IMR-90 (cell line): ENCODE measurements around the gene SPAG9. TPM values are rescaled to one million over a fixed set of nuclear protein-coding genes. Genes with fewer than 3 reads are reported as not detected.

ENCODE experiments used
- ATAC-seq: fragments of 200-7000 bp; cut with Tn5 transposase; 2 replicates; pipeline ENCODE4 v1.9.1; 2020; ENCODE audit warnings: low read depth, mild to moderate bottlenecking, moderate library complexity
- BruUV-seq: library from RNA; stranded (reverse); fragments of 400-500 nt; replicated peaks from 2 replicates; lab custom pipeline; 2021; lab: Mats Ljungman, UMichigan
- CTCF ChIA-PET: fragments of 300-600 bp; formaldehyde crosslinking; extraction: SDS; loops from one replicate; lab custom pipeline; 2021; ENCODE audit warnings: antibody characterized with exemption; lab: Yijun Ruan, JAX
- POLR2A ChIA-PET: fragments of 300-600 bp; sonication (Branson Sonifier 250); formaldehyde crosslinking; loops from one replicate; lab custom pipeline; 2022; ENCODE audit warnings: antibody characterized with exemption; ENCODE audit not compliant: unreplicated experiment; lab: Charles Lee
- DNase-seq: peaks from one replicate; pipeline ENCODE4 v3.0.0; 2013
- H2AFZ ChIP-seq: replicated peaks from 2 replicates; pipeline ENCODE3; 2013; ENCODE audit warnings: low read length, mild to moderate bottlenecking; ENCODE audit not compliant: poor library complexity
- H2AK5ac ChIP-seq: 2 replicates; pipeline ENCODE4 v1.6.1; 2013; ENCODE audit warnings: low read depth, low read length, inconsistent platforms
- H2AK9ac ChIP-seq: replicated peaks from 2 replicates; pipeline ENCODE3; 2013; ENCODE audit warnings: mild to moderate bottlenecking, low read depth, low read length, moderate library complexity; ENCODE audit not compliant: poor library complexity
- H2BK120ac ChIP-seq: 2 replicates; pipeline ENCODE4 v1.6.1; 2013; ENCODE audit warnings: low read depth, low read length, inconsistent platforms
- H2BK15ac ChIP-seq: 3 replicates; pipeline ENCODE4 v1.6.1; 2013; ENCODE audit warnings: low read depth, low read length, inconsistent platforms
- H2BK20ac ChIP-seq: 2 replicates; pipeline ENCODE4 v1.6.1; 2013; ENCODE audit warnings: low read depth, mild to moderate bottlenecking, inconsistent platforms, low read length, moderate library complexity
- H2BK5ac ChIP-seq: 2 replicates; pipeline ENCODE4 v1.6.1; 2013; ENCODE audit warnings: mild to moderate bottlenecking, low read depth, low read length, inconsistent platforms; ENCODE audit not compliant: poor library complexity, severe bottlenecking
- H3K14ac ChIP-seq: replicated peaks from 2 replicates; pipeline ENCODE4 v1.6.1; 2013; ENCODE audit warnings: low read depth, low read length, inconsistent platforms
- H3K18ac ChIP-seq: 2 replicates; pipeline ENCODE4 v1.6.1; 2013; ENCODE audit warnings: low read depth, low read length, control low read depth
- H3K23ac ChIP-seq: 2 replicates; pipeline ENCODE4 v1.6.1; 2013; ENCODE audit warnings: low read depth, low read length, inconsistent platforms
- H3K27ac ChIP-seq: 2 replicates; pipeline ENCODE4 v1.5.1; 2013; ENCODE audit warnings: mild to moderate bottlenecking, control low read depth, low read length; ENCODE audit not compliant: insufficient read depth
- H3K27me3 ChIP-seq: 2 replicates; pipeline ENCODE4 v1.6.1; 2013; ENCODE audit warnings: low read length; ENCODE audit not compliant: control insufficient read depth, insufficient read depth
- H3K36me3 ChIP-seq: 2 replicates; pipeline ENCODE4 v1.6.1; 2013; ENCODE audit warnings: low read length, mixed read lengths; ENCODE audit not compliant: control insufficient read depth, insufficient read depth
- H3K4ac ChIP-seq: 2 replicates; pipeline ENCODE4 v1.6.1; 2013; ENCODE audit warnings: low read depth, low read length, inconsistent platforms
- H3K4me1 ChIP-seq: 2 replicates; pipeline ENCODE4 v1.6.1; 2013; ENCODE audit warnings: low read length, mixed read lengths; ENCODE audit not compliant: control insufficient read depth, insufficient read depth
- H3K4me2 ChIP-seq: 2 replicates; pipeline ENCODE4 v1.6.1; 2013; ENCODE audit warnings: low read depth, mild to moderate bottlenecking, control low read depth, low read length, moderate library complexity
- H3K4me3 ChIP-seq: 2 replicates; pipeline ENCODE4 v1.5.1; 2013; ENCODE audit warnings: low read depth, mild to moderate bottlenecking, control low read depth, low read length, moderate library complexity; ENCODE audit not compliant: insufficient read depth
- H3K56ac ChIP-seq: 2 replicates; pipeline ENCODE4 v1.6.1; 2013; ENCODE audit warnings: low read length, inconsistent platforms; ENCODE audit not compliant: insufficient read depth; ENCODE audit errors: extremely low read depth
- H3K79me1 ChIP-seq, 2 experiments: 2 replicates each; pipeline ENCODE4 v1.6.1; 2013; ENCODE audit warnings: low read length in 2 of 2, inconsistent platforms in 1 of 2, low read depth in 1 of 2
- H3K9ac ChIP-seq: 2 replicates; pipeline ENCODE4 v1.6.1; 2013; ENCODE audit warnings: low read depth, low read length, control low read depth
- H3K9me1 ChIP-seq: 2 replicates; pipeline ENCODE4 v1.6.1; 2013; ENCODE audit warnings: low read length, inconsistent platforms; ENCODE audit not compliant: insufficient read depth
- H3K9me3 ChIP-seq: 2 replicates; pipeline ENCODE4 v1.6.1; 2013; ENCODE audit warnings: low read length; ENCODE audit not compliant: control insufficient read depth, insufficient read depth
- H4K20me1 ChIP-seq: 2 replicates; pipeline ENCODE4 v1.6.1; 2013; ENCODE audit warnings: low read length, inconsistent platforms; ENCODE audit not compliant: insufficient read depth
- H4K5ac ChIP-seq: 2 replicates; pipeline ENCODE4 v1.6.1; 2013; ENCODE audit warnings: mild to moderate bottlenecking, low read depth, low read length, control low read depth
- H4K8ac ChIP-seq, 2 experiments: 2 replicates each; pipeline ENCODE4 v1.6.1; 2013; ENCODE audit warnings: low read depth in 2 of 2, low read length in 2 of 2, control low read depth in 1 of 2, inconsistent platforms in 1 of 2
- H4K91ac ChIP-seq: 2 replicates; pipeline ENCODE4 v1.6.1; 2013; ENCODE audit warnings: low read depth, low read length, inconsistent platforms; ENCODE audit not compliant: insufficient read depth
- CHD1 ChIP-seq: IDR thresholded peaks from 2 replicates; pipeline ENCODE4 v1.6.1; 2012; ENCODE audit warnings: low read depth, low read length, improper control_type of control experiment
- FOS ChIP-seq: fragments of 150-350 bp; IDR thresholded peaks from 2 replicates; pipeline ENCODE4 v1.6.1; 2016; ENCODE audit warnings: low read depth, low read length
- MXI1 ChIP-seq: IDR thresholded peaks from 2 replicates; pipeline ENCODE4 v1.6.1; 2012; ENCODE audit warnings: low read depth, mild to moderate bottlenecking, low read length, moderate library complexity, borderline replicate concordance
- SMC3 ChIP-seq: fragments of 150-350 bp; IDR thresholded peaks from 2 replicates; pipeline ENCODE4 v1.6.1; 2016; ENCODE audit warnings: low read depth, mild to moderate bottlenecking, antibody characterized with exemption, low read length, moderate library complexity
- WGBS, 2 experiments: methylation state at CpG; one replicate each; pipeline versions ENCODE4 v1.1.5 to v1.1.7; 2013; ENCODE audit warnings: missing lambda C conversion rate in 2 of 2; ENCODE audit not compliant: insufficient read length in 1 of 2; ENCODE audit errors: extremely low coverage in 2 of 2; 5-methylcytosine and 5-hydroxymethylcytosine counted together
- dilution Hi-C: fragments of 300-500 bp; cut with HindIII; formaldehyde crosslinking; loops from one replicate; pipeline ENCODE4 v1.14.3; 2018; ENCODE audit warnings: low sequenced_read_pairs; ENCODE audit not compliant: unreplicated experiment
- in situ Hi-C: fragments of 300-500 bp; cut with MboI; formaldehyde crosslinking; loops from 3 replicates; pipeline ENCODE4 v1.14.3; 2019; ENCODE audit warnings: low sequenced_read_pairs, inconsistent platforms, mixed read lengths
- intact Hi-C: fragments of 100-400 bp; cut with micrococcal nuclease; formaldehyde crosslinking; loops from 2 replicates; pipeline ENCODE4 v1.10.0; 2022
- polyA plus RNA-seq, 3 experiments: library from polyadenylated mRNA; depleted of rRNA; stranded (reverse); fragments of >200 nt; gene quantifications; 2 replicates each; pipeline ENCODE4 v1.2.3, GENCODE V29; 2012; ENCODE audit warnings: low replicate concordance in 1 of 3
- total RNA-seq: library from RNA; depleted of rRNA; stranded (reverse); fragments of >200 nt; gene quantifications from 2 replicates; pipeline ENCODE4 v1.2.3, GENCODE V29; 2012
- TF ChIP-seq, protein P1 (sequence below): conservative IDR thresholded peaks from 2 replicates; pipeline ENCODE4 v1.5.1; 2012; ENCODE audit warnings: mild to moderate bottlenecking, low read depth, low read length, improper control_type of control experiment
- TF ChIP-seq, protein P2 (sequence below): fragments of 150-350 bp; IDR thresholded peaks from 2 replicates; pipeline ENCODE4 v1.6.1; 2017; ENCODE audit warnings: mild to moderate bottlenecking, antibody characterized with exemption, low read length, low read depth

The SPAG9 gene
- total and polyA plus RNA-seq, 2 of the 4 experiments (the other 2 are of a cell fraction) = 26.7 to 75.5 TPM

- no peak overlapping the region for H2AK5ac ChIP-seq
- no peak overlapping the region for H2BK120ac ChIP-seq
- dilution Hi-C loops = no loop called here
- BruUV-seq = no TSS peak
- no peak overlapping the region for H4K8ac ChIP-seq
- no peak overlapping the region for H2AK9ac ChIP-seq
- peak overlapping the region; percentile 79 for H3K4me2 ChIP-seq
- no peak overlapping the region for H3K9ac ChIP-seq
- intact Hi-C loops = no loop called here
- H2BK15ac ChIP-seq = no peak overlapping the region
- POLR2A ChIA-PET = no interaction called here
- no peak overlapping the region for H3K4me3 ChIP-seq
- no peak overlapping the region for H4K5ac ChIP-seq
- peaks cover 22% of the 10 kb centered on the region for H3K36me3 ChIP-seq
- no peaks in the 10 kb centered on the region for H3K27me3 ChIP-seq
- H3K18ac ChIP-seq = 0 out of 2 replicates have a peak overlapping the region, but pooled peaks have one; percentile 33
- H2AFZ ChIP-seq = no peak overlapping the region
- no peaks in the 10 kb centered on the region for H4K20me1 ChIP-seq
- H3K79me1 ChIP-seq = peaks cover 0 to 5% of the 10 kb centered on the region in 2 experiments; a peak in 1 of 4 replicates
- no CpG with 5 or more reads among the region's 1 CpG for WGBS, 2 experiments
- no peak overlapping the region for H3K4ac ChIP-seq
- DNase-seq = peak; percentile 79
- CTCF ChIA-PET = interaction anchor here (0.7 to 1.0 kb wide), 2 partner anchors 142 to 166 kb away, joined by 3 to 5 read pairs; partner anchors contain the start of gene NME1
- peak overlapping the region; percentile 31; the same call in 1 of the 2 replicates for H3K14ac ChIP-seq
- TF ChIP-seq, protein P1, sequence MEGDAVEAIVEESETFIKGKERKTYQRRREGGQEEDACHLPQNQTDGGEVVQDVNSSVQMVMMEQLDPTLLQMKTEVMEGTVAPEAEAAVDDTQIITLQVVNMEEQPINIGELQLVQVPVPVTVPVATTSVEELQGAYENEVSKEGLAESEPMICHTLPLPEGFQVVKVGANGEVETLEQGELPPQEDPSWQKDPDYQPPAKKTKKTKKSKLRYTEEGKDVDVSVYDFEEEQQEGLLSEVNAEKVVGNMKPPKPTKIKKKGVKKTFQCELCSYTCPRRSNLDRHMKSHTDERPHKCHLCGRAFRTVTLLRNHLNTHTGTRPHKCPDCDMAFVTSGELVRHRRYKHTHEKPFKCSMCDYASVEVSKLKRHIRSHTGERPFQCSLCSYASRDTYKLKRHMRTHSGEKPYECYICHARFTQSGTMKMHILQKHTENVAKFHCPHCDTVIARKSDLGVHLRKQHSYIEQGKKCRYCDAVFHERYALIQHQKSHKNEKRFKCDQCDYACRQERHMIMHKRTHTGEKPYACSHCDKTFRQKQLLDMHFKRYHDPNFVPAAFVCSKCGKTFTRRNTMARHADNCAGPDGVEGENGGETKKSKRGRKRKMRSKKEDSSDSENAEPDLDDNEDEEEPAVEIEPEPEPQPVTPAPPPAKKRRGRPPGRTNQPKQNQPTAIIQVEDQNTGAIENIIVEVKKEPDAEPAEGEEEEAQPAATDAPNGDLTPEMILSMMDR = no peak
- TF ChIP-seq, protein P2, sequence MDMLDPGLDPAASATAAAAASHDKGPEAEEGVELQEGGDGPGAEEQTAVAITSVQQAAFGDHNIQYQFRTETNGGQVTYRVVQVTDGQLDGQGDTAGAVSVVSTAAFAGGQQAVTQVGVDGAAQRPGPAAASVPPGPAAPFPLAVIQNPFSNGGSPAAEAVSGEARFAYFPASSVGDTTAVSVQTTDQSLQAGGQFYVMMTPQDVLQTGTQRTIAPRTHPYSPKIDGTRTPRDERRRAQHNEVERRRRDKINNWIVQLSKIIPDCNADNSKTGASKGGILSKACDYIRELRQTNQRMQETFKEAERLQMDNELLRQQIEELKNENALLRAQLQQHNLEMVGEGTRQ = no peak
- TF ChIP-seq FOS = 0 out of 2 replicates have a peak, but pooled peaks have one; percentile 15
- TF ChIP-seq SMC3 = no peak
- no peak for TF ChIP-seq MXI1
- no peak for TF ChIP-seq CHD1
- in situ Hi-C loops = no loop called here
- no peak overlapping the region for H4K91ac ChIP-seq
- H2BK5ac ChIP-seq = peak overlapping the region; percentile 81
- peak overlapping the region; percentile 69; the same call in 1 of the 2 replicates for H3K27ac ChIP-seq
- ATAC-seq = peak; percentile 91
- H3K4me1 ChIP-seq = peaks cover 3% of the 10 kb centered on the region; the same call in 1 of the 2 replicates
- H3K56ac ChIP-seq = no peak overlapping the region
- H2BK20ac ChIP-seq = no peak overlapping the region
- H3K9me1 ChIP-seq = no peaks in the 10 kb centered on the region
- H3K9me3 ChIP-seq = no peaks in the 10 kb centered on the region
- H3K23ac ChIP-seq = 0 out of 2 replicates have a peak overlapping the region, but pooled peaks have one; percentile 8
These were observed 133.5 kb downstream of the SPAG9 start for GRCh38 chr17:50986989-50987660.
